ENCODE measurements around the gene NBAS. TPM values are rescaled to one million over a fixed set of nuclear protein-coding genes. Genes with fewer than 3 reads are reported as not detected.
"Not testable (repeated sequence)": the region's sequence is repeated elsewhere in the genome, so short reads cannot be mapped to it uniquely, and the experiment has no call there.

Gene NBAS
- total RNA-seq, 1 donor from 2014 or later, result 19.5 TPM

DNA sequence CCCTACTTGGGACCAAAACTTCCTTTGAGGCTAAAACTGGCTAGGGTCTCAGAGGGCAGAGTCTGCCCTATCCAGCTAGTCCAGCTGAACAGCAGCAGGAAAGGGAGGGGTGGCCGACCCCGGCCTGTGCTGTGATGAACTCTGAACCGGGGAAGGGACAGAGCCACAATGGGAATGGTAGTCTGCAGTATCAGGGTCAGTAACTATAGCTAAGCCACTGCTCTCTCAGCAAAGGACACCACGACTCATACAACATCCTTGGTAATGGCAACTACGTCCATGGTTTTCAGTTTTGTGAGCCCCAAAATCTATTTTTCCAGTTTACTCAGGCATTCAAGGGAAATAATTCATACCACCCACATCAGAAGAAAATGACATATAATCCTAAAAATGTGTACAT lies 75.2 kb downstream of the NBAS start:
- ATAC-seq (no peak), DNase-seq (ENCODE audit: low spot score) (no peak)

- no peak for ATAC-seq
- DNase-seq (ENCODE audit: low spot score), result no peak
These were observed 80.1 kb downstream of the NBAS start for GRCh38 chr2:15481000-15481399.

- DNase-seq (ENCODE audit: low spot score), result no peak
- ATAC-seq, result no peak
These were observed 80.6 kb downstream of the NBAS start for GRCh38 chr2:15480552-15480951.

GRCh38 chr2:15472876-15473275 lies 88.3 kb downstream of the NBAS start:
- DNase-seq (ENCODE audit: low spot score), result no peak
- ATAC-seq, result no peak

- DNase-seq (ENCODE audit: low spot score) (no peak), ATAC-seq (no peak)
These were observed 89.0 kb downstream of the NBAS start for GRCh38 chr2:15472133-15472532.

- ATAC-seq (no peak), DNase-seq (ENCODE audit: low spot score) (no peak)
These were observed 89.5 kb downstream of the NBAS start for GRCh38 chr2:15471606-15472005.

DNA sequence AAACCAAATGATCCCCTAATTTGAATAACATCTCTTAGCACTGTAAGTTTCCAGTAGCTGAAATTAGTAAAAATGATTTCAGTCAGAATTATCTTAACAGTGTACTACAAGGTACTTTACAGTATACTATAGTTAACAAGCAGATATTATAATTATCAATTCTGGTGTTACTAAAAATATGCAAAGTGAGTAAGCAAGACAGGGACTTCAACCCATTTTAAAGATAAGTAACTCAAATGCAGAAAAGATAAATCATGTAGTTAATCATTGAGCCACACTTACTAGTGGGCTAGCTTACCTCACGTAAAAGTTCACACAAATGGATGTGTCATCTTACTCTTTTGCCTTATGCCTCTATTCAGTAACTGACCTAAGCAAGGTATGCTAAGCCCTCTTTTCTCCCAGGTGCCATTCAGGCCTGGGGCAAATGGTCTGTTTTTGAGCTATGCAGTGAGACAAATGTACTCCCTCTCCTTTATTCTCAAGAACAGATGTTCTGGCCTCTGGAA lies 101.0 kb downstream of the NBAS start:
- no peak for ATAC-seq
- no peak for DNase-seq (ENCODE audit: low spot score)

- DNase-seq (ENCODE audit: low spot score), result no peak
- no peak for ATAC-seq
These were observed 102.9 kb downstream of the NBAS start for GRCh38 chr2:15458277-15458676.

DNA sequence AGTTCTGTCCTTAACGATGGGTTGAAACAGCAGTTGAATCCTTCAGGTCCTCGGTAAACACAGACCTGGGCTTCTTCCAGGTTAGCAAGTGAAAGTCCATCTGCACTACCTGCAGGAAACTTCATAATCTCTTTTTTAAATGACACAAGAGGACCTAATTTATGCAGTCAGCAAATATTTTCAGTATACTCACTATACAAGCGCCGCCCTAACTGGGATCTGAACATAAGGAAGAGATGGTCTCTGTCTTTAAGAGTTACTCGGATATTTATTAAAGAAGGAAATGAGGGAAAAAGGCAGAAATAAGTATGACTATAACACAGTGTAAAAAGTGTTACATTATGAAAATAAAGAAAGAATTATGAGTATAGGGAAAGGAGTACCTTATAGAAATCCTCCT lies 103.3 kb downstream of the NBAS start:
- peak; percentile 61 for ATAC-seq

GRCh38 chr2:15456352-15456751 lies 104.8 kb downstream of the NBAS start:
- no peak for DNase-seq (ENCODE audit: low spot score)
- ATAC-seq, result peak; percentile 55

More for the DNA sequence above, 103.3 kb downstream of the NBAS start:
- DNase-seq (ENCODE audit: low spot score), result no peak

DNA sequence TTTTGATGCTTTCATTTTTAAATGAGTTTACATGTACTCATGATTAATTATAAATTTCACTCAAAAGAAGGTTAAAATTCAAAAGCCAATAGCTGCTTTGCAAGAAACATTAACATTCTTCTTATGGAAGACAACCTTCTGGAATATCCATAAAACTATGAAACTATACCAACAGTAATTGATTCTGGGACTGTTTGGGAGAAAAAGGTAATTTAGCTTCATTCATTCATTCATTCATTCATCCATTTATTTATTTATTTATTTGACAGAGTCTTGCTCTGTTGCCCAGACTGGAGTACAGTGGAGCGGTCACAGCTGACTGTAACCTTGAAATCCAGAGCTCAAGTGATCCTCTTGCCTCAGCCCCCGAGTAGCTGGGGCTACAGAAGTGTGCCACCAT lies 110.3 kb downstream of the NBAS start:
- ATAC-seq, result no peak
- no peak for DNase-seq (ENCODE audit: low spot score)

DNA sequence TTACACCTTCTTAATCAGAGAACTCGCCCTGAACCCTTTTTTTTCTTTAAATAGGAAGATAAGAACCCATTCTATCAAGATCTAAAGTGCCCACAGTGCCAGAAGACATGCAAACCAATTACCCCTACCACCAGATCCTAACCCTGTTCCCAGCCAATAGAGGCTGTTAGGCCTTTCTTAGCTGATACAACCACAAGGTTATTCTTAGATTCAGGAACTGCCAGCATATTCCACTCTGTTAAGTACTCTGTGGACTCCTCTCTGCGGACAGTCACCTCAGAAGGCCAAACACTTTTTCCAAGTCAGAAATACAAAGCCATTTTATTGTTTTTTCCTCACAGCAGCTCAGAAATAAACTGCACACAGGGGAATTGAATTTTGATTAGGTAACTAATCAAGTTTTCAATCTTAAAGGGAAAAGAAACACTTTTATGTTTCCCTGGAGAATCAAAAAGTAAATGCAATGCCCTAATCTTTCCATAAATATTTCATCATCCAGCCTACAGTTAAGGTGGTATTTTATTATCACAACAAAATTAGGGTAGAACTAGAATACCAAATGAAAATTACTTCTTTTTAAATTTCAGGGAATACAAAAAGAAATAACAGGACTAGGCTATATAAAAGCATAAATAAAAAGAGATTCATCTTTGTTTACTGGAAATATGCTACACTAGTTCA lies 111.4 kb downstream of the NBAS start:
- no peak for DNase-seq (ENCODE audit: low spot score)
- ATAC-seq, result no peak

- DNase-seq (ENCODE audit: low spot score) (no peak), ATAC-seq (no peak)
These were observed 112.8 kb downstream of the NBAS start for GRCh38 chr2:15448250-15448839.

- no peak for ATAC-seq
- DNase-seq (ENCODE audit: low spot score), result no peak
These were observed 113.8 kb downstream of the NBAS start for GRCh38 chr2:15447381-15447780.

DNA sequence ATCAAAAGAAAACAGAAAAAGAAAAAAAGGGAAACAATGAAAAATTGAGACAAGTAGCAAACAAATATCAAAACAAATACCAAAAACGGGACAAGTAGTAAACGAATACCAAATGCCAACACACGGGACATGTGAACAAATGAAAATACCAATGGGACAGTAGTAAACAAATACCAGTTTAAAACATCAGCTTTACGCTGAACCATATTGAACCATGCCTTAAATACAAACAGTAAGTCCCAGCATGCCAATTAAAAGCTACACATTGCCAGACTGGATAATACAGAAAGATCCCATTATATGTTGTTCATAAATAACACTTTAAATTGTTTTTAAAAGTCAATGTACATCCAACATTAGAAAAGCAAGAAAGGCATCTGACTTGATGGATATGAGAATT lies 114.2 kb downstream of the NBAS start:
- DNase-seq (ENCODE audit: low spot score) (no peak), ATAC-seq (no peak)

DNA sequence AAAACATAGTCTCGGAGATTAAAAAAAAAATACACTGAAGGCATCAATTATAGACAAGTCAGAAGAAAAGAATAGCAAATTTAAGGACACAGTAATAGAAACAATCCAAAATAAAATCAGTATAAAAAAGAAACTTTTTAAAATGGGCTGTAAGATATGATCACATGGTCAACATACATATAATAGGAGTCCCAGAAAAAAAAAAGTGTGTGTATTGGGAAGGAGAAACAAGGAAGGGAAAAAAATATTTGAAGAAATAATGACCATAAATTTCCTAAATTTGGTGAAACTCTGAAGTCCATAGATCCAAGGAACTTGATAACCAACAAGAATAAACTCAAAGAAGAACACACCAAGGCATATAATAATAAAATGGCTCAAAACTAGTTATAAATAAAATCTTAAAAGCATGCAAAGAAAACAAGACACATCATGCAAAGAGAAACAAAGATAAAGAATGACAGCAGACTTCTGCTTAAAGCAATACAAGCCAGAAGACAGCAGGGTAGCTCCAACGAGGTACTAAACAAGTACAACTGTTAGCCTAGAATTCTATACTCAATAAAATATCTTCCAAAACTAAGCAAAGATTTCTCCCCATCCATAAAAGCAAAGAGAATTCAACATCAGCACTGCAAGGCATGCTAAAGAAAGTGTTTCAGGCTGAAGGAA lies 115.1 kb downstream of the NBAS start:
- DNase-seq (ENCODE audit: low spot score), result no peak
- ATAC-seq, result no peak

- not testable (repeated sequence) for ATAC-seq; DNase-seq (ENCODE audit: low spot score)
These were observed 121.2 kb downstream of the NBAS start for GRCh38 chr2:15439768-15440524.

DNA sequence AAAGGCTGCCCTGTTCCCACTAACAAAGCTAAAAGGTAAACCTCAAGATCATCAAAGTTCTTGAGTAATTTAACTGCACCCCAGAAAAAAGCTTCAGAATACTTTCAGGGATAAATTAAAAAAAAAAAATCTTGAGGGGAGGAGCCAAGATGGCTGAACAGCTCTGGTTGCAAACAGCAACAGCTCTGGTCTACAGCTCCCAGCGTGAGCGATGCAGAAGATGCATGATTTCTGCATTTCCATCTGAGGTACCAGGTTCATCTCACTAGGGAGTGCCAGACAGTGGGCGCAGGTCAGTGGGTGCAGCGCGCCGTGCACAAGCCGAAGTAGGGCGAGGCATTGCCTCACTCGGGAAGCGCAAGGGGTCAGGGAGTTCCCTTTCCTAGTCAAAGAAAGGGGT lies 121.8 kb downstream of the NBAS start:
- not testable (repeated sequence) for ATAC-seq; DNase-seq (ENCODE audit: low spot score)

- DNase-seq (ENCODE audit: low spot score) (no peak), ATAC-seq (no peak)
These were observed 124.9 kb downstream of the NBAS start for GRCh38 chr2:15436195-15436594.

DNA sequence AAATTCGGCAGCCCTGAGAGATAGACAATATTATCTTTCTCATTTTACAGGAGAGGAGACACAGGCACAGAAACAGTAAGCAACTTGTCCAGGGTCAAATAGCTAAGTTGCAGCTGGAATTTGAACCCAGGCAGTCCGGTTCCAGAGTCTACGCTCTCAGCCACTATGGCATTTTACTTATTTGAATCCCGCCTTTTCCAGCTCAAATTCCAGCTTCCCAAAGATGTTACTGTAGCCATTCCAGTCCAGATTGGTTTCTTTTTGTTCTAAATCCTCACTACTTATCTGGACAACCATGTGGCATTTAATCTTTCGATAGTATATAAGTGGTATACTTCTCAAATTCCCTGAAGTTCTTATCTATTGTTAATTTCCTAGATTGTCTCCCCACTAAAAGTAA lies 125.7 kb downstream of the NBAS start:
- ATAC-seq, result peak; percentile 24

GRCh38 chr2:15432642-15433256 lies 128.4 kb downstream of the NBAS start:
- ATAC-seq, result no peak
- DNase-seq (ENCODE audit: low spot score), result no peak

More for the DNA sequence above, 125.7 kb downstream of the NBAS start:
- DNase-seq (ENCODE audit: low spot score), result no peak

All from left lobe of liver (tissue), 2 donors.